Measurements from ENCODE around the gene SLC35F3. TPM values are rescaled to one million over a fixed set of nuclear protein-coding genes. Genes with fewer than 3 reads are reported as not detected.
A peak's percentile ranks its signal among the peaks of the same experiment; 100 is the strongest.

SLC35F3 gene
- total RNA-seq, 1 experiment from 2014 or later: 22.7 TPM

DNA sequence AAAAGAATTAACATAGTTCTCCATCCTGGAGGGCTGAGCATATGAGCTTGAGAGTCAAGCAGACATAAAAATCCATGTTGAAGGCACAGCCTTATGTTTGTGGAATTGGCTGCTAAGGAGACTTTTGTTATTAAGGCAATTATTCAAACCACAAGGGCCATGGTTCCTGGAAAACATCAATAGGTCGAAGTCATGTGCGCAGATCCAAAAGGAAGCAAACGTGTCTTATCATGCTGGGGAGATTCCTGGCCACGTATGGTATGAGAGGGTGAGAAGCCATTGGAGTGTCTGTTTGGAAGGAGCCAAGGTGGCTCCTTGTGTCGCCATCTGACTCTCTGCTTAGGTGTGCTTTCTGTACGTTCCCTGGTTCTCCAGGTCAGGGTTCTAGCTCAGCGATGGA, 406.9 kb downstream of the SLC35F3 start:
- ChIA-PET CTCF (no interaction called here), POLR2A (ENCODE audit: low non-redundant PET) (no interaction called here)
- no peaks in the 10 kb centered on the region for H3K27me3 ChIP-seq (replicated peaks; ENCODE audit: insufficient read depth, low read depth, low read length, poor library complexity)
- H3K4me3 ChIP-seq (ENCODE audit: low read depth, low read length, poor library complexity, severe bottlenecking): no peak overlapping the region
- no TSS peak for BruUV-seq (replicated peaks)
- DNase-seq (ENCODE audit: low spot score): no peak
- H3K9me3 ChIP-seq (ENCODE audit: low read depth, low read length, poor library complexity, severe bottlenecking): no peaks in the 10 kb centered on the region
- no peaks in the 10 kb centered on the region for H3K36me3 ChIP-seq (ENCODE audit: insufficient read depth, low read length, poor library complexity, severe bottlenecking)
- no peak overlapping the region for H3K27ac ChIP-seq (ENCODE audit: low read depth, low read length, poor library complexity, severe bottlenecking)
- no peak for TF ChIP-seq EZH2 (IDR thresholded peaks at IDR 0.05; ENCODE audit: borderline replicate concordance, low read depth, low read length, poor library complexity, severe bottlenecking)
- TF ChIP-seq, protein P1, sequence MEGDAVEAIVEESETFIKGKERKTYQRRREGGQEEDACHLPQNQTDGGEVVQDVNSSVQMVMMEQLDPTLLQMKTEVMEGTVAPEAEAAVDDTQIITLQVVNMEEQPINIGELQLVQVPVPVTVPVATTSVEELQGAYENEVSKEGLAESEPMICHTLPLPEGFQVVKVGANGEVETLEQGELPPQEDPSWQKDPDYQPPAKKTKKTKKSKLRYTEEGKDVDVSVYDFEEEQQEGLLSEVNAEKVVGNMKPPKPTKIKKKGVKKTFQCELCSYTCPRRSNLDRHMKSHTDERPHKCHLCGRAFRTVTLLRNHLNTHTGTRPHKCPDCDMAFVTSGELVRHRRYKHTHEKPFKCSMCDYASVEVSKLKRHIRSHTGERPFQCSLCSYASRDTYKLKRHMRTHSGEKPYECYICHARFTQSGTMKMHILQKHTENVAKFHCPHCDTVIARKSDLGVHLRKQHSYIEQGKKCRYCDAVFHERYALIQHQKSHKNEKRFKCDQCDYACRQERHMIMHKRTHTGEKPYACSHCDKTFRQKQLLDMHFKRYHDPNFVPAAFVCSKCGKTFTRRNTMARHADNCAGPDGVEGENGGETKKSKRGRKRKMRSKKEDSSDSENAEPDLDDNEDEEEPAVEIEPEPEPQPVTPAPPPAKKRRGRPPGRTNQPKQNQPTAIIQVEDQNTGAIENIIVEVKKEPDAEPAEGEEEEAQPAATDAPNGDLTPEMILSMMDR (conservative IDR thresholded peaks at IDR 0.05; ENCODE audit: low read depth, low read length): no peak
- H3K4me1 ChIP-seq (ENCODE audit: insufficient read depth, low read length, poor library complexity, severe bottlenecking): peaks cover 29% of the 10 kb centered on the region
- intact Hi-C loops (cut with micrococcal nuclease; ENCODE audit: unreplicated experiment): loop anchor here (2.0 kb wide), 2 partner anchors 161 to 195 kb away; no protein-coding TSS in a partner anchor

GRCh38 chr1:234313171-234313570, 408.7 kb downstream of the SLC35F3 start:
- no peaks in the 10 kb centered on the region for H3K36me3 ChIP-seq (ENCODE audit: insufficient read depth, low read length, poor library complexity, severe bottlenecking)
- no peak for TF ChIP-seq EZH2 (IDR thresholded peaks at IDR 0.05; ENCODE audit: borderline replicate concordance, low read depth, low read length, poor library complexity, severe bottlenecking)
- TF ChIP-seq, protein P1 (conservative IDR thresholded peaks at IDR 0.05; ENCODE audit: low read depth, low read length): no peak
- peaks cover 29% of the 10 kb centered on the region for H3K4me1 ChIP-seq (ENCODE audit: insufficient read depth, low read length, poor library complexity, severe bottlenecking)
- H3K9me3 ChIP-seq (ENCODE audit: low read depth, low read length, poor library complexity, severe bottlenecking): no peaks in the 10 kb centered on the region
- H3K27ac ChIP-seq (ENCODE audit: low read depth, low read length, poor library complexity, severe bottlenecking): no peak overlapping the region
- CTCF ChIA-PET: no interaction called here
- no TSS peak for BruUV-seq (replicated peaks)
- no peak overlapping the region for H3K4me3 ChIP-seq (ENCODE audit: low read depth, low read length, poor library complexity, severe bottlenecking)
- intact Hi-C loops (cut with micrococcal nuclease; ENCODE audit: unreplicated experiment): no loop called here
- H3K27me3 ChIP-seq (replicated peaks; ENCODE audit: insufficient read depth, low read depth, low read length, poor library complexity): no peaks in the 10 kb centered on the region
- no peak for DNase-seq (ENCODE audit: low spot score)
- POLR2A ChIA-PET (ENCODE audit: low non-redundant PET): no interaction called here

DNA sequence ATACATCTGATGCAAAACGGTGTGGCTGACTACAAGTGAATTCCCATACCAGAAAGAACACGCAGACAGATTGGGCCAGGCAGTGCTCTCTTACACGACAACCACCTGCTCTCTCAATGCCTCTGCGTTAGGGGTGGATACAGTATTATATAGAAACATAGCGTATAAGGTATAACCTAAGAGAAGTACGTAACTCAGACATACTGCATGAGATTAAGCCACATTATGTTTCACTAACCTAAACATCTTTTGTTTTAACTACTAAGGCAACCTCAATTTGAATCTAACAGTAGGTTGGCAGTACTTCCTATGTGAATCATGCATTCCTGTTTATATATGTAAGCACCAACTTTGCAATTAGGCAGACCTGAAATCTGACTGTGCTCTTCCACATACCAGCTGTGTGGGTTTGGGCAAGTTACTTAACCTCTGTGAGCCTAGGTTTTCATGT, 410.6 kb downstream of the SLC35F3 start:
- peak; percentile 55 for DNase-seq (ENCODE audit: low spot score)
- H3K27ac ChIP-seq (ENCODE audit: low read depth, low read length, poor library complexity, severe bottlenecking): peak overlapping the region; percentile 22
- POLR2A ChIA-PET (ENCODE audit: low non-redundant PET): no interaction called here
- no peaks in the 10 kb centered on the region for H3K27me3 ChIP-seq (replicated peaks; ENCODE audit: insufficient read depth, low read depth, low read length, poor library complexity)
- CTCF ChIA-PET: no interaction called here
- TF ChIP-seq, protein P1 (conservative IDR thresholded peaks at IDR 0.05; ENCODE audit: low read depth, low read length): no peak
- TF ChIP-seq EZH2 (IDR thresholded peaks at IDR 0.05; ENCODE audit: borderline replicate concordance, low read depth, low read length, poor library complexity, severe bottlenecking): no peak
- intact Hi-C loops (cut with micrococcal nuclease; ENCODE audit: unreplicated experiment): no loop called here
- H3K4me3 ChIP-seq (ENCODE audit: low read depth, low read length, poor library complexity, severe bottlenecking): no peak overlapping the region
- no TSS peak for BruUV-seq (replicated peaks)
- H3K4me1 ChIP-seq (ENCODE audit: insufficient read depth, low read length, poor library complexity, severe bottlenecking): peaks cover 13% of the 10 kb centered on the region
- H3K36me3 ChIP-seq (ENCODE audit: insufficient read depth, low read length, poor library complexity, severe bottlenecking): peaks cover 3% of the 10 kb centered on the region
- H3K9me3 ChIP-seq (ENCODE audit: low read depth, low read length, poor library complexity, severe bottlenecking): no peaks in the 10 kb centered on the region
